Measurements from ENCODE around the gene ABCB1. TPM values are rescaled to one million over a fixed set of nuclear protein-coding genes. Genes with fewer than 3 reads are reported as not detected.

Gene ABCB1
- polyA plus RNA-seq, 1 donor (not counting 4 experiments of a cell fraction or from before 2014, with no cell fraction given) = 0.13 TPM

- dilution Hi-C loops (cut with MboI; ENCODE audit: extremely low pct_ligation_motif_present, low sequenced_read_pairs) = no loop called here
- H3K9me3 ChIP-seq (ENCODE audit: control insufficient read depth, low read depth, low read length) = no peaks in the 10 kb centered on the region
- H3K27me3 ChIP-seq (ENCODE audit: control insufficient read depth, extremely low read depth, insufficient read depth, low read length) = peaks cover 21% of the 10 kb centered on the region
- no peak overlapping the region for H3K27ac ChIP-seq (ENCODE audit: control insufficient read depth, insufficient read depth, low read length)
- no peak overlapping the region for H3K4me3 ChIP-seq (ENCODE audit: control insufficient read depth in 2 of 3, extremely low read depth in 1 of 3, insufficient read depth in 2 of 3, low read depth in 1 of 3, low read length in 3 of 3)
- no peaks in the 10 kb centered on the region for H3K79me2 ChIP-seq (ENCODE audit: control insufficient read depth, insufficient read depth, low read length)
- peaks cover 7% of the 10 kb centered on the region for H3K4me1 ChIP-seq (ENCODE audit: control insufficient read depth, extremely low read depth, insufficient read depth, low read length)
- H4K20me1 ChIP-seq (ENCODE audit: control insufficient read depth, extremely low read depth, insufficient read depth, low read length) = no peaks in the 10 kb centered on the region
- no peak for TF ChIP-seq CTCF (optimal IDR thresholded peaks at IDR 0.05 in 1 of 3, IDR thresholded peaks at IDR 0.05 in 1 of 3, conservative IDR thresholded peaks at IDR 0.05 in 1 of 3; ENCODE audit: extremely low read depth in 1 of 3, insufficient read depth in 2 of 3, low read length in 3 of 3)
- TF ChIP-seq EZH2 (IDR thresholded peaks at IDR 0.05; ENCODE audit: low read length) = no peak
- no peaks in the 10 kb centered on the region for H3K36me3 ChIP-seq (ENCODE audit: control insufficient read depth in 2 of 2, extremely low read depth in 1 of 2, insufficient read depth in 2 of 2, low read length in 2 of 2)
- H3K9me1 ChIP-seq (ENCODE audit: control insufficient read depth, extremely low read depth, insufficient read depth, low read length) = no peaks in the 10 kb centered on the region
- no peak overlapping the region for H2AFZ ChIP-seq (ENCODE audit: control insufficient read depth, low read length)
- FAIRE-seq (no peak), DNase-seq (ENCODE audit: low read depth, low spot score) (no peak)
- H3K9ac ChIP-seq (ENCODE audit: control insufficient read depth, extremely low read depth, insufficient read depth, low read length) = no peak overlapping the region
- H3K4me2 ChIP-seq (ENCODE audit: control insufficient read depth, extremely low read depth, insufficient read depth, low read depth, low read length) = no peak overlapping the region
These were observed 1.3 kb downstream of the ABCB1 start for GRCh38 chr7:87599336-87599735.

- Histone ChIP-seq H3K4me1 (ENCODE audit: control insufficient read depth, extremely low read depth, insufficient read depth, low read length) (peaks cover 7% of the 10 kb centered on the region), H3K27me3 (ENCODE audit: control insufficient read depth, extremely low read depth, insufficient read depth, low read length) (peaks cover 21% of the 10 kb centered on the region), H3K27ac (ENCODE audit: control insufficient read depth, insufficient read depth, low read length) (no peak overlapping the region), H3K9me1 (ENCODE audit: control insufficient read depth, extremely low read depth, insufficient read depth, low read length) (no peaks in the 10 kb centered on the region), H3K4me2 (ENCODE audit: control insufficient read depth, extremely low read depth, insufficient read depth, low read depth, low read length) (no peak overlapping the region), H4K20me1 (ENCODE audit: control insufficient read depth, extremely low read depth, insufficient read depth, low read length) (no peaks in the 10 kb centered on the region), H3K9ac (ENCODE audit: control insufficient read depth, extremely low read depth, insufficient read depth, low read length) (no peak overlapping the region), H3K36me3 (ENCODE audit: control insufficient read depth in 2 of 2, extremely low read depth in 1 of 2, insufficient read depth in 2 of 2, low read length in 2 of 2) (no peaks in the 10 kb centered on the region), H2AFZ (ENCODE audit: control insufficient read depth, low read length) (no peak overlapping the region), H3K4me3 (ENCODE audit: control insufficient read depth in 2 of 3, extremely low read depth in 1 of 3, insufficient read depth in 2 of 3, low read depth in 1 of 3, low read length in 3 of 3) (no peak overlapping the region), H3K79me2 (ENCODE audit: control insufficient read depth, insufficient read depth, low read length) (no peaks in the 10 kb centered on the region), H3K9me3 (ENCODE audit: control insufficient read depth, low read depth, low read length) (no peaks in the 10 kb centered on the region)
- TF ChIP-seq EZH2 (IDR thresholded peaks at IDR 0.05; ENCODE audit: low read length) (no peak), CTCF (optimal IDR thresholded peaks at IDR 0.05 in 1 of 3, IDR thresholded peaks at IDR 0.05 in 1 of 3, conservative IDR thresholded peaks at IDR 0.05 in 1 of 3; ENCODE audit: extremely low read depth in 1 of 3, insufficient read depth in 2 of 3, low read length in 3 of 3) (no peak)
- FAIRE-seq (no peak), DNase-seq (ENCODE audit: low read depth, low spot score) (no peak)
- dilution Hi-C loops (cut with MboI; ENCODE audit: extremely low pct_ligation_motif_present, low sequenced_read_pairs) = no loop called here
These were observed 2.3 kb downstream of the ABCB1 start for GRCh38 chr7:87598234-87599009.

Measured in keratinocyte (primary cell).